Loucy (cell line): ENCODE results near the gene DDIT3.

Experiments used
- H2AFZ ChIP-seq: fragments of 200-600 bp; sonication (generic); 2 replicates; pipeline ENCODE4 v1.6.0; 2016; ENCODE audit warnings: antibody characterized with exemption, mild to moderate bottlenecking, low read length, moderate library complexity
- H3F3A ChIP-seq: fragments of 200-600 bp; 2 replicates; pipeline ENCODE4 v1.6.0; 2016; ENCODE audit warnings: antibody characterized with exemption, low read depth, mild to moderate bottlenecking
- H3K27me3 ChIP-seq: fragments of 200-600 bp; sonication (generic); 2 replicates; pipeline ENCODE4 v1.6.1; 2014; ENCODE audit warnings: low read length, mild to moderate bottlenecking; ENCODE audit not compliant: insufficient read depth, poor library complexity, severe bottlenecking
- H3K36me3 ChIP-seq: fragments of 200-600 bp; sonication (generic); 2 replicates; pipeline ENCODE4 v1.6.1; 2016; ENCODE audit warnings: low read length; ENCODE audit not compliant: insufficient read depth
- H3K4me1 ChIP-seq: fragments of 200-600 bp; sonication (generic); 2 replicates; pipeline ENCODE4 v1.5.1; 2014; ENCODE audit warnings: low read length, mild to moderate bottlenecking; ENCODE audit not compliant: insufficient read depth, poor library complexity, severe bottlenecking
- H3K4me2 ChIP-seq: fragments of 200-600 bp; sonication (generic); 2 replicates; pipeline ENCODE4 v1.6.0; 2014; ENCODE audit warnings: antibody characterized with exemption, low read length, low read depth, mild to moderate bottlenecking; ENCODE audit not compliant: poor library complexity, severe bottlenecking
- H3K4me3 ChIP-seq: fragments of 200-600 bp; sonication (generic); 2 replicates; pipeline ENCODE4 v1.5.1; 2014; ENCODE audit warnings: low read length, mild to moderate bottlenecking, mixed read lengths; ENCODE audit not compliant: poor library complexity, severe bottlenecking
- H3K79me2 ChIP-seq: fragments of 200-600 bp; sonication (generic); 2 replicates; pipeline ENCODE4 v1.6.1; 2014; ENCODE audit warnings: low read length; ENCODE audit not compliant: insufficient read depth
- H3K9ac ChIP-seq: fragments of 200-600 bp; sonication (generic); 2 replicates; pipeline ENCODE4 v1.6.0; 2014; ENCODE audit warnings: mild to moderate bottlenecking, low read depth, low read length, moderate library complexity; ENCODE audit not compliant: poor library complexity, severe bottlenecking
- H3K9me2 ChIP-seq: fragments of 200-600 bp; sonication (generic); replicated peaks from 2 replicates; pipeline ENCODE4 v1.6.1; 2016; ENCODE audit warnings: low read depth, low read length, mixed read lengths
- H3K9me3 ChIP-seq: fragments of 200-600 bp; sonication (generic); 2 replicates; pipeline ENCODE4 v1.6.1; 2014; ENCODE audit warnings: mild to moderate bottlenecking, antibody characterized with exemption, low read length, low read depth; ENCODE audit not compliant: insufficient read depth
- H4K20me1 ChIP-seq: fragments of 200-600 bp; sonication (generic); 2 replicates; pipeline ENCODE4 v1.6.0; 2014; ENCODE audit warnings: antibody characterized with exemption, low read length, mild to moderate bottlenecking; ENCODE audit not compliant: insufficient read depth, poor library complexity, severe bottlenecking
- CTCF ChIP-seq: fragments of 200-600 bp; sonication (generic); conservative IDR thresholded peaks from 2 replicates; pipeline ENCODE4 v1.5.1; 2014; ENCODE audit warnings: mild to moderate bottlenecking, antibody characterized with exemption, low read length
- EZH2phosphoT487 ChIP-seq: fragments of 200-600 bp; IDR thresholded peaks from 2 replicates; pipeline ENCODE4 v1.6.1; 2018; ENCODE audit warnings: antibody characterized with exemption, mild to moderate bottlenecking, moderate library complexity, borderline replicate concordance

DDIT3 gene

DNA sequence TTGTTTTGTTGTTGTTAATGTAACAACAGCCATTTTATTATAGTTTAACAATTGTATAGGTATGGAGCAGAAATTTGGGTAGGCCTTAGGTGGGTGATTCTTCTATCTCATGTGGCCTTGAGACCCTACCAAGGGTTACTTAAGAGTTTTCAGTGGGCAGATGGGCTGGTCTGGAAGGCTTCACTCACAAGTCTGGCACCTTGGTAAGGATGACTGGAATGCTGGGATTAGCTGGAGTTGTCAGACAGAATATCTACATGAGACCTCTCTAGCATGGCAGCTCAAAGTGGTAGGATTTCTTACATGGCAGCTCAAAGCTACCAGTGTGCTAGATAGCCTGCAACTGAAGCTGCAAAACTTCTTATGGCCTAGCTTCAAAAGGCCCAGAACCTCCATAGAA is 34.6 kb downstream of the DDIT3 start:
- Histone ChIP-seq H2AFZ (no peak overlapping the region), H3K9me2 (no peaks in the 10 kb centered on the region), H3K36me3 (peaks cover 8% of the 10 kb centered on the region; the same call in 1 of the 2 replicates), H3K9ac (no peak overlapping the region), H3K79me2 (peaks cover 27% of the 10 kb centered on the region), H4K20me1 (peaks cover 23% of the 10 kb centered on the region), H3K27me3 (no peaks in the 10 kb centered on the region), H3K4me3 (no peak overlapping the region), H3K4me1 (peaks cover 25% of the 10 kb centered on the region), H3F3A (0 out of 2 replicates have a peak, but pooled peaks cover 3% of the 10 kb centered on the region), H3K4me2 (no peak overlapping the region), H3K9me3 (no peaks in the 10 kb centered on the region)
- TF ChIP-seq EZH2phosphoT487 = no peak
- TF ChIP-seq CTCF = no peak

DNA sequence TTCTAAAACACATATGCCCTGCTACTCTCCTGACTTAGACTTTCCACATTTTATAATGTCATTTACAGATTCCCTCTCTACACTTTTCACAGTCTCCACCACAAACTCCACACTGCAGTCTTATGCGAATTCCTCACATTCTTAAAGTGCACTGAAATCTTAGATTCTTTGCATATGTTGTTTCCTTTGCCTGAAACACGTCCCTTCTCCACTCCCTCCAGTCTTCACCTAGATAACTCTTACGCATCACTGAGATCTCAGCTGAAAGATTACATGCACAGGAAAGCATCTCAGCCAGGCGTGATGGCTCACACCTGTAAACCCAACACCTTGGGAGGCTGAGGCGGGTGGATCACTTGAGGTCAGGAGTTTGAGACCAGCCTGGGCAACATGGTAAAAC is 36.8 kb downstream of the DDIT3 start:
- Histone ChIP-seq H3K4me1 (peaks cover 32% of the 10 kb centered on the region), H3F3A (peaks cover 8% of the 10 kb centered on the region; the same call in 1 of the 2 replicates), H3K4me2 (no peak overlapping the region), H3K4me3 (no peak overlapping the region), H3K79me2 (peaks cover 12% of the 10 kb centered on the region), H3K27me3 (no peaks in the 10 kb centered on the region), H4K20me1 (peaks cover 3% of the 10 kb centered on the region), H3K9me2 (no peaks in the 10 kb centered on the region), H3K9me3 (no peaks in the 10 kb centered on the region), H3K9ac (no peak overlapping the region), H2AFZ (0 out of 2 replicates have a peak overlapping the region, but pooled peaks have one; percentile 52), H3K36me3 (no peaks in the 10 kb centered on the region)
- no peak for TF ChIP-seq EZH2phosphoT487

DNA sequence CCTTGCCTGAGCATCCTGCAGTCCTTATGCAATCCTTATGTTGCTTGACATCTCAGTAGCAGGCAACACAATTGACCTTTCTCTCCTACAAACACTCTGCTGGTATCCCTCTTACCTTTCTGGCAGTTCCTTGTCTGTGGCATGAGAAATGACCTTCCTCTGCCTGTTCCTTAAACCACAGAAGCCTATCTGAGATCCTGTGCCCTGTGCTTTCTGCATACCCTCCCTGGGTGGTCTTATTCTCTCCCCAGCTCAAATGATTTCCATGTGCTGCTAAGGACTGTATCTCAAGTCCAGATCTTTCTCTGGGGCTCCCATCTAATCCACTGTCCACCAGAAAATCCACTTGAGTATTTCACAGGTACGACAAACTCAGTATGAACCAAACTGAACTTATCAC is 38.6 kb downstream of the DDIT3 start:
- Histone ChIP-seq H3K27me3 (no peaks in the 10 kb centered on the region), H3F3A (peaks cover 8% of the 10 kb centered on the region; the same call in 1 of the 2 replicates), H3K36me3 (no peaks in the 10 kb centered on the region), H3K79me2 (peaks cover 24% of the 10 kb centered on the region), H3K9me3 (no peaks in the 10 kb centered on the region), H4K20me1 (no peaks in the 10 kb centered on the region), H3K4me3 (no peak overlapping the region), H3K9ac (no peak overlapping the region), H3K4me1 (peaks cover 45% of the 10 kb centered on the region), H2AFZ (no peak overlapping the region), H3K9me2 (no peaks in the 10 kb centered on the region), H3K4me2 (no peak overlapping the region)
- TF ChIP-seq EZH2phosphoT487 (no peak), CTCF (no peak)

DNA sequence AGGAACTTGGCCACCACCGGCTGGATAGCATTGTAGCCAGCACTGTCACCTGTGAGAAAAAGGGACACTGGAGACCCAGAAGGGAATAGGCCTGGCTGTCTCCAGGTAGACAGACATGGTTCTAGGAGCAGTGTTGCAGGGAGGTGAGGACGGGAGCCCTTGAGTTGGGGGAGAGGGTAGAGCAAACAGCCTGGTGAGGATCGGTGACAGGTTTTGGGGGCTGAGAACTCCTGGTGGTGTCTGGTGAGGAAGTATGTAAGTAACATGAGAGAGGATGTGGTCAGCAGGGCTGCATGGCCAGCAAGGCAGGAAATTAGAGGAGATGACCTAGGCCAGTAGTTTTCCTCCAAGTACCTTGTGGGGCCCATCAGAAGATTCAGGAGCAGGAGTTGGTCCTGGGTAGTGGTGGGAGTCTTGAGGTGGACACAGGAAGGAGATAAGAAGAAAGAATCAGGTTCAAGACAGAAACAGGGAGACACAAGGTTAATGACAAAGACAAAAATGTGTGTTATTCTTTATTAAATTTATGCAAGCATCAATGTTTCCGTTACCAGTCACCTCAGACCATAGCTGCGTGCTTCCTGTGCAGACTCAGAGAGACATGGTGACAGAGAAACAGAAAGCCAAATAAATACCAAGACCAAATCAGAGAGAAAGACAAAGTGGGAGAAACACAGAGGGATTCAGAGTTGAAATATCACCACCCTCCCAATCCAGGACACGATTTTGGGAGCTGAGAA is 40.8 kb downstream of the DDIT3 start, which contains the start of gene ARHGAP9:
Gene ARHGAP9, minus strand, starts transcription at position 491 of the 740 bp plus-strand sequence. Its CDS starts 460 bp downstream, at position 31.
- Histone ChIP-seq H3K9me2 (no peaks in the 10 kb centered on the region), H3K9ac (peak within 1 kb of the TSS; percentile 86), H3K79me2 (peaks cover 45% of the 10 kb centered on the region), H3F3A (peaks cover 8% of the 10 kb centered on the region; the same call in 1 of the 2 replicates), H3K4me3 (peak within 1 kb of the TSS; percentile 79), H3K36me3 (no peaks in the 10 kb centered on the region; the same call in 1 of the 2 replicates), H3K9me3 (no peaks in the 10 kb centered on the region), H3K4me1 (peaks cover 58% of the 10 kb centered on the region), H3K4me2 (peak within 1 kb of the TSS; percentile 90), H4K20me1 (no peaks in the 10 kb centered on the region), H2AFZ (peak within 1 kb of the TSS; percentile 15; the same call in 1 of the 2 replicates), H3K27me3 (no peaks in the 10 kb centered on the region)
- TF ChIP-seq EZH2phosphoT487 = no peak
- TF ChIP-seq CTCF = no peak
